GM19328 (cell line): ENCODE measurements around the gene KREMEN1.

Experiments
- ATAC-seq: cut with Tn5 transposase; IDR thresholded peaks from one replicate; pipeline ENCODE4 v1.9.1; 2021; ENCODE audit warnings: mild to moderate bottlenecking, moderate library complexity; ENCODE audit not compliant: unreplicated experiment

Gene KREMEN1

GRCh38 chr22:29204455-29205183 is 131.8 kb downstream of the KREMEN1 start:
- no peak for ATAC-seq

- ATAC-seq: no peak
Observed at GRCh38 chr22:29205252-29205593, 132.4 kb downstream of the KREMEN1 start.

GRCh38 chr22:29205594-29206371 is 132.9 kb downstream of the KREMEN1 start, which contains the start of gene EMID1:
EMID1 (plus strand) TSS chr22:29205896; CDS start chr22:29206039, 143 bp downstream.
- no peak for ATAC-seq

GRCh38 chr22:29206372-29207242 is 133.8 kb downstream of the KREMEN1 start:
- ATAC-seq: no peak

GRCh38 chr22:29207243-29207550 is 134.4 kb downstream of the KREMEN1 start:
- no peak for ATAC-seq

- no peak for ATAC-seq
Observed at GRCh38 chr22:29207562-29208501, 135.0 kb downstream of the KREMEN1 start.

GRCh38 chr22:29208502-29208862 is 135.6 kb downstream of the KREMEN1 start:
- no peak for ATAC-seq

- no peak for ATAC-seq
Observed at GRCh38 chr22:29208879-29209623, 136.2 kb downstream of the KREMEN1 start.

- no peak for ATAC-seq
Observed at GRCh38 chr22:29209624-29209929, 136.7 kb downstream of the KREMEN1 start.

GRCh38 chr22:29211066-29211465 is 138.2 kb downstream of the KREMEN1 start:
- ATAC-seq: no peak

- ATAC-seq: no peak
Observed at GRCh38 chr22:29211466-29211865, 138.6 kb downstream of the KREMEN1 start.

GRCh38 chr22:29212743-29213142 is 139.9 kb downstream of the KREMEN1 start:
- ATAC-seq: no peak

GRCh38 chr22:29213493-29213892 is 140.7 kb downstream of the KREMEN1 start:
- no peak for ATAC-seq

GRCh38 chr22:29214232-29214631 is 141.4 kb downstream of the KREMEN1 start:
- no peak for ATAC-seq

- no peak for ATAC-seq
Observed at GRCh38 chr22:29215012-29215860, 142.4 kb downstream of the KREMEN1 start.

GRCh38 chr22:29216011-29216872 is 143.4 kb downstream of the KREMEN1 start:
- no peak for ATAC-seq

- no peak for ATAC-seq
Observed at GRCh38 chr22:29216873-29217666, 144.2 kb downstream of the KREMEN1 start.
